ENCODE data around the gene MMADHC. TPM values are rescaled to one million over a fixed set of nuclear protein-coding genes. Genes with fewer than 3 reads are reported as not detected.

The MMADHC gene
- total and polyA plus RNA-seq, 8 donors, result 34.1 to 129 (median 70.5) TPM

- Histone ChIP-seq H3K9me3 (no peaks in the 10 kb centered on the region), H3K36me3 (peaks cover 0 to 17% (median 11%) of the 10 kb centered on the region in 4 donors), H3K4me1 (peaks cover 0 to 36% (median 15%) of the 10 kb centered on the region in 4 donors), H3K27me3 (no peaks in the 10 kb centered on the region), H3K27ac (peak overlapping the region in 2 of 5 donors; percentile 36 to 43), H3K4me3 (peak overlapping the region in 1 of 4 donors; percentile 12)
- intact Hi-C loops (cut with DNase I; ENCODE audit: low total_unique reads), result loop anchor here (5.0 kb wide), 1 partner anchor 540 kb away; no protein-coding TSS in a partner anchor
- TF ChIP-seq POLR2AphosphoS5 (IDR thresholded peaks at IDR 0.05), result peak in 1 of 3 donors; percentile 29
- TF ChIP-seq EP300 (IDR thresholded peaks at IDR 0.05), result no peak
- no peak for TF ChIP-seq CTCF (IDR thresholded peaks at IDR 0.05)
- TF ChIP-seq POLR2A (IDR thresholded peaks at IDR 0.05), result no peak
- 9 to 20% (median 13%) methylated on average over 2 of the region's 2 CpGs for WGBS, 5 donors
- DNase-seq, result peak in 1 of 2 donors; percentile 76
These were observed 25.3 kb downstream of the MMADHC start for GRCh38 chr2:149562324-149562723.

GRCh38 chr2:149561309-149561926 lies 26.2 kb downstream of the MMADHC start:
- Histone ChIP-seq H3K27me3 (no peaks in the 10 kb centered on the region), H3K9me3 (no peaks in the 10 kb centered on the region), H3K4me1 (peaks cover 0 to 36% (median 17%) of the 10 kb centered on the region in 4 donors), H3K36me3 (peaks cover 0 to 10% (median 4%) of the 10 kb centered on the region in 4 donors), H3K4me3 (no peak overlapping the region), H3K27ac (no peak overlapping the region)
- peak in 1 of 2 donors; percentile 60 for DNase-seq
- no peak for TF ChIP-seq EP300 (IDR thresholded peaks at IDR 0.05)
- peak in 5 of 7 experiments; percentile 49 to 94 (median 83) for TF ChIP-seq CTCF (IDR thresholded peaks at IDR 0.05)
- TF ChIP-seq POLR2A (IDR thresholded peaks at IDR 0.05), result no peak
- no peak for TF ChIP-seq POLR2AphosphoS5 (IDR thresholded peaks at IDR 0.05)
- intact Hi-C loops (cut with DNase I; ENCODE audit: low total_unique reads), result loop anchor here (5.0 kb wide), 1 partner anchor 539 kb away; no protein-coding TSS in a partner anchor

GRCh38 chr2:149559341-149560068 lies 28.1 kb downstream of the MMADHC start:
- no peaks in the 10 kb centered on the region for H3K27me3 ChIP-seq

More at GRCh38 chr2:149559341-149560068, 28.1 kb downstream of the MMADHC start:
- Histone ChIP-seq H3K27ac (no peak overlapping the region), H3K4me3 (no peak overlapping the region), H3K4me1 (peaks cover 0 to 36% (median 17%) of the 10 kb centered on the region in 4 donors), H3K9me3 (no peaks in the 10 kb centered on the region), H3K36me3 (no peaks in the 10 kb centered on the region)
- no peak for TF ChIP-seq EP300 (IDR thresholded peaks at IDR 0.05)
- TF ChIP-seq POLR2A (IDR thresholded peaks at IDR 0.05), result no peak
- TF ChIP-seq POLR2AphosphoS5 (IDR thresholded peaks at IDR 0.05), result no peak
- TF ChIP-seq CTCF (IDR thresholded peaks at IDR 0.05), result no peak
- 84 to 89% (median 85%) methylated on average over 5 of the region's 5 CpGs for WGBS, 5 donors
- intact Hi-C loops (cut with DNase I; ENCODE audit: low total_unique reads), result loop anchor here (5.0 kb wide), 1 partner anchor 537 kb away; no protein-coding TSS in a partner anchor
- DNase-seq, result no peak
